CD14-positive monocyte (primary cell): ENCODE results near the gene SLC4A7. TPM values are rescaled to one million over a fixed set of nuclear protein-coding genes. Genes with fewer than 3 reads are reported as not detected.

Source experiments
- DNase-seq, 3 donors: peaks; one replicate each; pipeline ENCODE4 v3.0.0-alpha.2; 2011 to 2022
- H2AFZ ChIP-seq: 2 replicates; pipeline ENCODE4 v1.6.0; 2012; ENCODE audit warnings: mild to moderate bottlenecking, low read depth, low read length, inconsistent platforms; ENCODE audit not compliant: insufficient read depth, poor library complexity, severe bottlenecking
- H3K27ac ChIP-seq, 2 donors: 1 replicate in 1 of 2; 2 replicates in 1 of 2; pipeline ENCODE4 v1.5.1; 2012 to 2013; ENCODE audit warnings: low read length in 2 of 2, control low read depth in 1 of 2, inconsistent platforms in 1 of 2, low read depth in 1 of 2, mild to moderate bottlenecking in 1 of 2
- H3K27me3 ChIP-seq, 2 donors: one replicate each; pipeline versions ENCODE4 v1.6.0 to v1.6.1; 2011 to 2013; ENCODE audit warnings: low read length in 2 of 2; ENCODE audit not compliant: control insufficient read depth in 2 of 2, insufficient read depth in 2 of 2
- H3K36me3 ChIP-seq, 2 donors: replicated peaks in 1 of 2; 1 replicate in 1 of 2; 2 replicates in 1 of 2; pipeline versions ENCODE4 v1.5.1 to v1.6.1; 2012 to 2013; ENCODE audit warnings: low read length in 2 of 2, control low read depth in 1 of 2, inconsistent platforms in 1 of 2, mild to moderate bottlenecking in 1 of 2; ENCODE audit not compliant: insufficient read depth in 2 of 2, control insufficient read depth in 1 of 2
- H3K4me1 ChIP-seq, 2 donors: 1 replicate in 1 of 2; 2 replicates in 1 of 2; pipeline versions ENCODE4 v1.5.1 to v1.6.1; 2012 to 2013; ENCODE audit warnings: low read length in 2 of 2, control low read depth in 1 of 2, inconsistent platforms in 1 of 2, mild to moderate bottlenecking in 1 of 2, moderate library complexity in 1 of 2; ENCODE audit not compliant: insufficient read depth in 2 of 2, control insufficient read depth in 1 of 2
- H3K4me2 ChIP-seq: replicated peaks from 2 replicates; pipeline ENCODE3; 2012; ENCODE audit warnings: low read length, moderate library complexity, mild to moderate bottlenecking; ENCODE audit not compliant: poor library complexity, severe bottlenecking; ENCODE audit errors: extremely low read depth
- H3K4me3 ChIP-seq, 3 experiments: fragments of 200-600 bp in 1 of 3; sonication (generic) in 1 of 3; replicated peaks in 1 of 3; 1 replicate in 2 of 3; 2 replicates in 1 of 3; pipeline ENCODE4 v1.5.1; 2011 to 2013; ENCODE audit warnings: low read length in 3 of 3, mild to moderate bottlenecking in 3 of 3, control low read depth in 2 of 3, low read depth in 2 of 3, inconsistent platforms in 1 of 3, moderate library complexity in 1 of 3
- H3K79me2 ChIP-seq: 2 replicates; pipeline ENCODE4 v1.6.0; 2012; ENCODE audit warnings: mild to moderate bottlenecking, control low read depth, inconsistent platforms, low read length, moderate library complexity; ENCODE audit not compliant: insufficient read depth
- H3K9ac ChIP-seq: 2 replicates; pipeline ENCODE4 v1.6.0; 2017; ENCODE audit warnings: low read length, mild to moderate bottlenecking; ENCODE audit not compliant: insufficient read depth, poor library complexity, severe bottlenecking
- H3K9me3 ChIP-seq, 2 donors: replicated peaks in 1 of 2; 1 replicate in 1 of 2; 2 replicates in 1 of 2; pipeline versions ENCODE4 v1.5.1 to v1.6.1; 2012 to 2013; ENCODE audit warnings: low read length in 2 of 2, control low read depth in 1 of 2; ENCODE audit not compliant: control insufficient read depth in 1 of 2, insufficient read depth in 1 of 2
- H4K20me1 ChIP-seq: 2 replicates; pipeline ENCODE4 v1.6.0; 2012; ENCODE audit warnings: mild to moderate bottlenecking, low read length, control low read depth, moderate library complexity; ENCODE audit not compliant: insufficient read depth
- H3K27ac Mint-ChIP-seq, 7 donors: one replicate each; pipeline ENCODE4 v1.8.0; 2020; ENCODE audit warnings: mild to moderate bottlenecking in 7 of 7, mixed read lengths in 7 of 7, moderate library complexity in 6 of 7, inconsistent platforms in 2 of 7
- H3K27me3 Mint-ChIP-seq, 3 donors: one replicate each; pipeline ENCODE4 v1.8.0; 2021 to 2022; ENCODE audit warnings: low read depth in 3 of 3, mild to moderate bottlenecking in 3 of 3, mixed read lengths in 3 of 3, moderate library complexity in 3 of 3, inconsistent platforms in 1 of 3
- H3K36me3 Mint-ChIP-seq, 2 donors: one replicate each; pipeline ENCODE4 v1.8.0; 2020; ENCODE audit warnings: mixed read lengths in 2 of 2, inconsistent platforms in 1 of 2, mild to moderate bottlenecking in 1 of 2
- H3K4me1 Mint-ChIP-seq: one replicate; pipeline ENCODE4 v1.8.0; 2020; ENCODE audit warnings: mild to moderate bottlenecking, mixed read lengths
- H3K4me3 Mint-ChIP-seq, 2 donors: one replicate each; pipeline ENCODE4 v1.8.0; 2020; ENCODE audit warnings: mild to moderate bottlenecking in 2 of 2, mixed read lengths in 2 of 2, moderate library complexity in 1 of 2
- H3K9me3 Mint-ChIP-seq, 7 donors: one replicate each; pipeline ENCODE4 v1.8.0; 2020 to 2022; ENCODE audit warnings: mixed read lengths in 7 of 7, mild to moderate bottlenecking in 6 of 7, moderate library complexity in 6 of 7, inconsistent platforms in 2 of 7
- CTCF ChIP-seq: fragments of 200-600 bp; IDR thresholded peaks from one replicate; pipeline ENCODE4 v1.8.0; 2022; ENCODE audit warnings: antibody characterized with exemption, mild to moderate bottlenecking
- WGBS: methylation state at CpG from one replicate; pipeline ENCODE4 v1.1.5; 2013; ENCODE audit warnings: missing lambda C conversion rate; ENCODE audit not compliant: insufficient coverage; 5-methylcytosine and 5-hydroxymethylcytosine counted together
- intact Hi-C, 2 donors: fragments of 100-400 bp; cut with micrococcal nuclease; formaldehyde crosslinking; loops; one replicate each; pipeline versions ENCODE4 v1.15.0 to v1.15.1; 2023
- polyA plus RNA-seq, 3 donors: library from polyadenylated mRNA; depleted of rRNA in 1 of 3; unstranded in 2 of 3; stranded (reverse) in 1 of 3; fragments of 300-500 nt in 2 of 3; fragments of >200 nt in 1 of 3; fragmentation: Illumina TruSeq in 2 of 3; gene quantifications; 1 replicate in 2 of 3; 2 replicates in 1 of 3; pipeline ENCODE4 v1.2.3, GENCODE V29; 2012 to 2021

SLC4A7 gene
- polyA plus RNA-seq, 3 donors: 5.4 to 7.6 (median 5.5) TPM

GRCh38 chr3:27452368-27453090, 31.7 kb downstream of the SLC4A7 start:
- no CpG with 5 or more reads among the region's 1 CpG for WGBS
- H3K4me1 ChIP-seq: peaks cover 0 to 7% of the 10 kb centered on the region in 2 donors
- no peak overlapping the region for H3K9ac ChIP-seq
- intact Hi-C loops: no loop called here
- no peak overlapping the region for H3K27ac ChIP-seq
- no peak overlapping the region for H3K4me3 ChIP-seq
- H4K20me1 ChIP-seq: peaks cover 4% of the 10 kb centered on the region
- peaks cover 9 to 13% of the 10 kb centered on the region in 2 donors for H3K36me3 ChIP-seq
- H2AFZ ChIP-seq: no peak overlapping the region
- H3K36me3 Mint-ChIP-seq: peaks cover 12 to 17% of the 10 kb centered on the region in 2 donors
- peaks cover 19% of the 10 kb centered on the region for H3K79me2 ChIP-seq
- no peaks in the 10 kb centered on the region for H3K9me3 ChIP-seq
- H3K4me1 Mint-ChIP-seq: peaks cover 12% of the 10 kb centered on the region
- no peak overlapping the region for H3K27ac Mint-ChIP-seq
- no peak overlapping the region for H3K4me2 ChIP-seq
- DNase-seq: no peak
- no peak for TF ChIP-seq CTCF
- no peaks in the 10 kb centered on the region for H3K27me3 ChIP-seq
- H3K4me3 Mint-ChIP-seq: no peak overlapping the region
- H3K27me3 Mint-ChIP-seq: no peaks in the 10 kb centered on the region
- H3K9me3 Mint-ChIP-seq: no peaks in the 10 kb centered on the region

GRCh38 chr3:27451842-27452241, 32.3 kb downstream of the SLC4A7 start:
- no peaks in the 10 kb centered on the region for H3K27me3 Mint-ChIP-seq
- peaks cover 10 to 20% of the 10 kb centered on the region in 2 donors for H3K36me3 ChIP-seq
- peaks cover 12% of the 10 kb centered on the region for H3K4me1 Mint-ChIP-seq
- peaks cover 0 to 7% of the 10 kb centered on the region in 2 donors for H3K4me1 ChIP-seq
- H2AFZ ChIP-seq: no peak overlapping the region
- H3K9me3 ChIP-seq: no peaks in the 10 kb centered on the region
- H3K4me3 Mint-ChIP-seq: no peak overlapping the region
- peaks cover 15% of the 10 kb centered on the region for H3K79me2 ChIP-seq
- no peak overlapping the region for H3K9ac ChIP-seq
- H3K27me3 ChIP-seq: no peaks in the 10 kb centered on the region
- no peak overlapping the region for H3K27ac Mint-ChIP-seq
- peaks cover 4% of the 10 kb centered on the region for H4K20me1 ChIP-seq
- intact Hi-C loops: no loop called here
- no peak for TF ChIP-seq CTCF
- H3K9me3 Mint-ChIP-seq: peaks cover 0 to 1% (median 0%) of the 10 kb centered on the region in 7 donors
- no peak overlapping the region for H3K4me2 ChIP-seq
- H3K36me3 Mint-ChIP-seq: peaks cover 13 to 21% of the 10 kb centered on the region in 2 donors
- H3K4me3 ChIP-seq: no peak overlapping the region
- H3K27ac ChIP-seq: no peak overlapping the region
- no peak for DNase-seq
